AG04450 (cell line): ENCODE results near the gene PRAME. TPM values are rescaled to one million over a fixed set of nuclear protein-coding genes. Genes with fewer than 3 reads are reported as not detected.

Source experiments
- CTCF ChIA-PET: fragments of 300-600, 350-600 bp; formaldehyde crosslinking; extraction: SDS; loops from one replicate; lab custom pipeline; 2022; ENCODE audit warnings: antibody characterized with exemption, inconsistent platforms; lab: Charles Lee
- POLR2A ChIA-PET: fragments of 350-600 bp; formaldehyde crosslinking; extraction: SDS; loops from one replicate; lab custom pipeline; 2021; ENCODE audit warnings: antibody characterized with exemption, inconsistent platforms; lab: Yijun Ruan, JAX
- DNase-seq: peaks from one replicate; pipeline ENCODE4 v3.0.0-alpha.2; 2011; ENCODE audit warnings: low read depth, low spot score
- H3K27ac ChIP-seq: one replicate; pipeline ENCODE4 v1.5.1; 2012; ENCODE audit warnings: low read depth, low read length, control low read depth
- H3K27me3 ChIP-seq: one replicate; pipeline ENCODE4 v1.6.0; 2012; ENCODE audit warnings: low read length; ENCODE audit not compliant: control insufficient read depth, insufficient read depth
- H3K4me3 ChIP-seq: 2 replicates; pipeline ENCODE4 v1.5.1; 2011; ENCODE audit warnings: mild to moderate bottlenecking, low read depth, low read length, control low read depth
- H3K9me3 ChIP-seq: 2 replicates; pipeline ENCODE4 v1.5.1; 2012; ENCODE audit warnings: low read length; ENCODE audit not compliant: control insufficient read depth, insufficient read depth
- polyA plus RNA-seq: library from polyadenylated mRNA; depleted of rRNA; stranded (reverse); fragments of >200 nt; gene quantifications from 2 replicates; pipeline ENCODE4 v1.2.3, GENCODE V29; 2011
- TF ChIP-seq, protein P1 (sequence below): IDR thresholded peaks from 2 replicates; pipeline ENCODE4 v1.5.1; 2011; ENCODE audit warnings: low read depth, low read length, control low read depth, inconsistent platforms

PRAME gene
- polyA plus RNA-seq, 1 experiment = 0.24 TPM

DNA sequence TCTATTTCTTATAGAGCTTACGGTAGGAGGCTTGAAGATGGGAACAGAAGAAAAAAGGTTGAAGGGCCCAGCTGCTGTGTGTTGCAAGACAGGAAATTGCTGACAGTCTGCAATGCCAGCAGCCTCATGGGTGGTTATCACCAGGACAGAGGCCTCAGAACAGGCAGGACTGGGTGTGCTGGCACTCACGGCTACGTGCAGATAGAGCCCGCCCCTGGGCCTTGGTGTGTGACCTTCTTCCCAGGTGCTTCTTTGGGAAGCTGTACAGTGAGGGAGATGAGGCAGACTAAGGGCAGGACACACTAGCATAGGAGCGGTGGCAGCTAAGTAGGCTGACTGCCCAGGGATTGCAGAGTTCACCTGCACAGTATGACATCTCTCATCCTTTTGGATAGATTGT is 12.6 kb downstream of the PRAME start:
- no peak for DNase-seq
- ChIA-PET POLR2A (no interaction called here), CTCF (no interaction called here)
- Histone ChIP-seq H3K27me3 (peaks cover 3% of the 10 kb centered on the region), H3K27ac (no peak overlapping the region), H3K9me3 (no peaks in the 10 kb centered on the region), H3K4me3 (no peak overlapping the region)
- TF ChIP-seq, protein P1, sequence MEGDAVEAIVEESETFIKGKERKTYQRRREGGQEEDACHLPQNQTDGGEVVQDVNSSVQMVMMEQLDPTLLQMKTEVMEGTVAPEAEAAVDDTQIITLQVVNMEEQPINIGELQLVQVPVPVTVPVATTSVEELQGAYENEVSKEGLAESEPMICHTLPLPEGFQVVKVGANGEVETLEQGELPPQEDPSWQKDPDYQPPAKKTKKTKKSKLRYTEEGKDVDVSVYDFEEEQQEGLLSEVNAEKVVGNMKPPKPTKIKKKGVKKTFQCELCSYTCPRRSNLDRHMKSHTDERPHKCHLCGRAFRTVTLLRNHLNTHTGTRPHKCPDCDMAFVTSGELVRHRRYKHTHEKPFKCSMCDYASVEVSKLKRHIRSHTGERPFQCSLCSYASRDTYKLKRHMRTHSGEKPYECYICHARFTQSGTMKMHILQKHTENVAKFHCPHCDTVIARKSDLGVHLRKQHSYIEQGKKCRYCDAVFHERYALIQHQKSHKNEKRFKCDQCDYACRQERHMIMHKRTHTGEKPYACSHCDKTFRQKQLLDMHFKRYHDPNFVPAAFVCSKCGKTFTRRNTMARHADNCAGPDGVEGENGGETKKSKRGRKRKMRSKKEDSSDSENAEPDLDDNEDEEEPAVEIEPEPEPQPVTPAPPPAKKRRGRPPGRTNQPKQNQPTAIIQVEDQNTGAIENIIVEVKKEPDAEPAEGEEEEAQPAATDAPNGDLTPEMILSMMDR = no peak

DNA sequence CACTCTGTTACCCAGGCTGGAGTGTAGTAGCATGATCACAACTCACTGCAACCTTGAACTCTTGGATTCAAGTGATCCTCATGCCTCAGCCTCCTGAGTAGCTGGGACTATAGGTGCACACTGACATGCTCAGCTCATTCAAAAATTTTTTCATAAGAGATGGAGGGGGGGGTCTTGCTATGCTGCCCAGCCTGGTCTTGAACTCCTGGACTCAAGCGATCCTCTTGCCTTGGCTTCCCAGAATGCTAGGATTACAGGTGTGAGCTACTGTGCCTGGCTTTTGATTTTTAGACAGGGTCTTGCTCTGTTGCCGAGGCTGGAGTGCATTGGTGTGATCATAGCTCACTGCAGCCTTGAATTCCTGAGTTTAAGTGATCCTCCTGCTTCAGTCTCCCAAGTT is 14.0 kb downstream of the PRAME start:
- ChIA-PET POLR2A (no interaction called here), CTCF (no interaction called here)
- DNase-seq = no peak
- TF ChIP-seq, protein P1 = no peak
- H3K9me3 ChIP-seq = no peaks in the 10 kb centered on the region
- no peak overlapping the region for H3K27ac ChIP-seq
- no peak overlapping the region for H3K4me3 ChIP-seq
- peaks cover 3% of the 10 kb centered on the region for H3K27me3 ChIP-seq

DNA sequence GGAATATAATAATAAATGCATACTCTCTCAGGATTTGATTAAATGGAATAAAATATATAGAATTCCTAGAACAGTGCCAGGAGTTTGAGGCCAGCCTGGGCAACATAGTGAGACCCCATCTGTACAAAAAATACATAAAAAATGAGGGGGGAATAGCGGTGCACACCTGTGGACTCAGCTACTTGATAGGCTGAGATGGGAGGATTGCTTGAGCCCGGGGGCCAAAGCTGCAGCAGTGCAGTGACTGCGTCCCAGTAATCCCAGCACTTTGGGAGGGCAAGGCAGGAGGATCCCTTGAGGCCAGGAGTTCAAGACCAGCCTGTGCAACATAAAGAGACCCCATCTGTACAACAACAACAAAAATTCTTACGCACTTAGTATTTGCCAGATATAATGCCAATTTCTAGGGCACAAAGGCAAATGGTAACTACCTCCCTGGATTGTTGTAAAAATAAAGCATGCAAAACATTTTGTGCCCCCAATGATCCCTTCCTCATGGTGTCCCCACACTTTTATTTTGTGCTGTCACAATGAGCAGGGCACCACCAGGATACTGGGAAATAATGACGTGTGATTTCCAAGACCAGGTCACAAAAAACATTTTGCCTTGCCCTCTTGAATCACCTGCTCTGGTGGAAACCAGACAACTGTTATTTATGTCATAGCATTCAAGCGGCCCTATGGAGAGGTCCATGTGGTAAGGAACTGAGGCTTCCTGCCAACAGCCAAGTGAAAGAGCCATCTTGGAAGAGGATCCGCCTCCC is 20.7 kb downstream of the PRAME start:
- ChIA-PET CTCF (no interaction called here), POLR2A (no interaction called here)
- H3K9me3 ChIP-seq = no peaks in the 10 kb centered on the region
- no peak overlapping the region for H3K27ac ChIP-seq
- TF ChIP-seq, protein P1 = no peak
- no peak overlapping the region for H3K4me3 ChIP-seq
- DNase-seq = no peak
- H3K27me3 ChIP-seq = no peaks in the 10 kb centered on the region

DNA sequence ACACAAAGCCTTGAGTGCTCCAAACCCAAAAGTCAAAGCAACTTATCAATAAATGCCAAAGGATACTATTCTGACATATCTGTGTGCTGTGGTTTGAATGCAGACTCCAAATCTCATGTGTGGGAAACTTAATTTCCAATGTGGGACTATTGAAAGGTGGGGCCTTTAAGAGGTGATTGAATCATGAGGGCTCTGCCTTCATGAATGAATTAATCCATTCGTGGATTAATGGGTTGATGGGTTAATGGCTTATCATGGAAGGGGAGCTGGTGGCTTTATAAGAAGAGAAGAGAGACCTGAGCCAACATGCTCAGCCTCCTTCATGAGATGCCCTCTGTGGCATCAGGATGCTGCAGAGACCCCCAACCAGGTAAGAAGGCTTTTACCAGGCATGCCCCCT is 22.1 kb downstream of the PRAME start:
- TF ChIP-seq, protein P1 = no peak
- Histone ChIP-seq H3K27ac (no peak overlapping the region), H3K27me3 (no peaks in the 10 kb centered on the region), H3K9me3 (no peaks in the 10 kb centered on the region), H3K4me3 (no peak overlapping the region)
- CTCF ChIA-PET = no interaction called here
- DNase-seq = no peak
- POLR2A ChIA-PET = no interaction called here

DNA sequence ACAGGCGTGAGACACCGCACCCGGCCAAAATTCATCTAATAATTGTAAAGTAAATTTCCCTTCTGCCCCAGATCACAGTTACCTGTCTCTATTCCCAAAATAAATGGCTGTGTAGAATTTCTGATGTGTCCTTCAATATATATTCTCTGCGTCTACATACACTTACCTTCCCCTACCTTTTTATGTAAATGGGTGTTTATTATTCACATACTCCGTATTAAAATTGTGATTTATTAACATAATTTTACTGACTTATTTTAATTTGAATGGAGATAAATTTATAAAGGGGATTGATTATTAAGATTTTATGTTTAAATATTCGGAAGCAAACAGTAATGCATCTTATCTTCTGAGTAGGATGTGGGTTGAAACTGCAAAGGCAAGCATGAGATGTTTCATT is 22.6 kb downstream of the PRAME start:
- Histone ChIP-seq H3K27me3 (no peaks in the 10 kb centered on the region), H3K9me3 (no peaks in the 10 kb centered on the region), H3K4me3 (no peak overlapping the region), H3K27ac (no peak overlapping the region)
- ChIA-PET POLR2A (no interaction called here), CTCF (no interaction called here)
- no peak for DNase-seq
- TF ChIP-seq, protein P1 = no peak
